Small intestine (tissue), 7 donors: ENCODE measurements around the gene ERVK3-1. TPM values are rescaled to one million over a fixed set of nuclear protein-coding genes. Genes with fewer than 3 reads are reported as not detected.

Experiments
- DNase-seq, 2 donors: peaks; one replicate each; pipeline versions ENCODE4 v3.0.0 to v3.0.0-alpha.2; 2013
- FAIRE-seq: peaks from 2 replicates; lab custom pipeline; 2012; peaks lifted over from hg19 to GRCh38; lab: Jason Lieb, UNC
- H3K27ac ChIP-seq, 3 donors: one replicate each; pipeline ENCODE4 v1.5.1; 2013; ENCODE audit warnings: low read length in 2 of 3, mild to moderate bottlenecking in 2 of 3, control low read depth in 1 of 3, inconsistent platforms in 1 of 3, low read depth in 1 of 3, moderate library complexity in 1 of 3
- H3K27me3 ChIP-seq, 3 donors: one replicate each; pipeline ENCODE4 v1.6.1; 2013; ENCODE audit warnings: low read length in 3 of 3, inconsistent platforms in 1 of 3; ENCODE audit not compliant: control insufficient read depth in 3 of 3, insufficient read depth in 3 of 3
- H3K36me3 ChIP-seq, 3 donors: one replicate each; pipeline ENCODE4 v1.6.1; 2013; ENCODE audit warnings: low read length in 3 of 3, inconsistent platforms in 1 of 3, low read depth in 1 of 3, mild to moderate bottlenecking in 1 of 3, moderate library complexity in 1 of 3; ENCODE audit not compliant: control insufficient read depth in 3 of 3, insufficient read depth in 2 of 3
- H3K4me1 ChIP-seq, 3 donors: one replicate each; pipeline ENCODE4 v1.6.1; 2013; ENCODE audit warnings: low read length in 2 of 3, inconsistent platforms in 1 of 3, low read depth in 1 of 3, mild to moderate bottlenecking in 1 of 3, moderate library complexity in 1 of 3; ENCODE audit not compliant: control insufficient read depth in 3 of 3, insufficient read depth in 2 of 3
- H3K4me3 ChIP-seq, 3 donors: one replicate each; pipeline ENCODE4 v1.5.1; 2013; ENCODE audit warnings: low read length in 3 of 3, control low read depth in 1 of 3, inconsistent platforms in 1 of 3, low read depth in 1 of 3, mild to moderate bottlenecking in 1 of 3, moderate library complexity in 1 of 3
- H3K9me3 ChIP-seq, 2 donors: one replicate each; pipeline ENCODE4 v1.6.1; 2013; ENCODE audit warnings: low read depth in 1 of 2, low read length in 1 of 2; ENCODE audit not compliant: control insufficient read depth in 2 of 2, insufficient read depth in 1 of 2
- WGBS, 3 donors: extraction: QIAGEN DNeasy Blood & Tissue Kit; methylation state at CpG; one replicate each; pipeline ENCODE4 v1.1.7; 2013; 5-methylcytosine and 5-hydroxymethylcytosine counted together
- polyA plus RNA-seq, 4 donors: library from polyadenylated mRNA; stranded (reverse) in 3 of 4; unstranded in 1 of 4; fragments of 200-250 nt in 3 of 4; fragments of 120-200 nt in 1 of 4; gene quantifications; one replicate each; pipeline versions ENCODE4 v1.2.1 to v1.2.3, GENCODE V29; 2013
- donor health status: healthy with polysubstance abuse.
- donor health status: control.
- donor health status: control.
- donor health status: Bipolar disorder and iron deficiency.
- donor health status: healthy.

The ERVK3-1 gene
- polyA plus RNA-seq, 4 donors, result 34.8 to 53.9 (median 51.6) TPM

- DNase-seq (peak in 1 of 2 donors; percentile 50), FAIRE-seq (no peak)
- WGBS, 3 donors, result 31 to 62% (median 44%) methylated on average over 6 of the region's 6 CpGs
- Histone ChIP-seq H3K9me3 (no peaks in the 10 kb centered on the region), H3K27ac (peak overlapping the region in 1 of 3 donors; percentile 79), H3K4me3 (peak overlapping the region in 2 of 3 donors; percentile 66 to 90), H3K4me1 (peaks cover 0 to 12% (median 5%) of the 10 kb centered on the region in 3 donors), H3K36me3 (peaks cover 0 to 4% (median 0%) of the 10 kb centered on the region in 3 donors), H3K27me3 (no peaks in the 10 kb centered on the region)
These were observed 20.3 kb downstream of the ERVK3-1 start for GRCh38 chr19:58325311-58326022.

- Histone ChIP-seq H3K4me3 (peak overlapping the region; percentile 50 to 90 (median 66)), H3K9me3 (no peaks in the 10 kb centered on the region), H3K27me3 (no peaks in the 10 kb centered on the region), H3K27ac (peak overlapping the region in 2 of 3 donors; percentile 35 to 79), H3K4me1 (peaks cover 0 to 12% (median 5%) of the 10 kb centered on the region in 3 donors), H3K36me3 (peaks cover 0 to 4% (median 0%) of the 10 kb centered on the region in 3 donors)
- WGBS, 3 donors, result 1 to 4% (median 2%) methylated on average over 9 of the region's 9 CpGs
- DNase-seq (no peak), FAIRE-seq (no peak)
These were observed 21.3 kb downstream of the ERVK3-1 start for GRCh38 chr19:58326501-58326913.

- peak; percentile 97 to 99 for DNase-seq
- Histone ChIP-seq H3K4me3 (peak within 1 kb of the TSS; percentile 50 to 90 (median 66)), H3K9me3 (no peaks in the 10 kb centered on the region), H3K36me3 (peaks cover 0 to 4% (median 0%) of the 10 kb centered on the region in 3 donors), H3K27me3 (no peaks in the 10 kb centered on the region), H3K4me1 (peaks cover 0 to 12% (median 5%) of the 10 kb centered on the region in 3 donors), H3K27ac (peak within 1 kb of the TSS; percentile 68 to 79 (median 78))
- 0 to 1% (median 0%) methylated on average over 55 to 62 of the region's 62 CpGs for WGBS, 3 donors
- FAIRE-seq, result no peak
These were observed 21.9 kb downstream of the ERVK3-1 start, which contains the start of gene ZSCAN22 for GRCh38 chr19:58326914-58327726. TSS of gene ZSCAN22 (plus strand) at chr19:58326994. CDS start at chr19:58334803, 7,809 bp downstream.

GRCh38 chr19:58328999-58329398 is 23.8 kb downstream of the ERVK3-1 start:
- no peaks in the 10 kb centered on the region for H3K36me3 ChIP-seq
- FAIRE-seq (no peak), DNase-seq (no peak)
- peaks cover 0 to 12% (median 5%) of the 10 kb centered on the region in 3 donors for H3K4me1 ChIP-seq
- no peak overlapping the region for H3K4me3 ChIP-seq
- no peaks in the 10 kb centered on the region for H3K27me3 ChIP-seq
- H3K9me3 ChIP-seq, result no peaks in the 10 kb centered on the region
- H3K27ac ChIP-seq, result no peak overlapping the region
- WGBS, 3 donors, result 67 to 81% (median 80%) methylated on average over 10 of the region's 10 CpGs

GRCh38 chr19:58330458-58330857 is 25.3 kb downstream of the ERVK3-1 start:
- Histone ChIP-seq H3K36me3 (peaks cover 0 to 10% (median 3%) of the 10 kb centered on the region in 3 donors), H3K27me3 (no peaks in the 10 kb centered on the region), H3K27ac (no peak overlapping the region), H3K4me1 (peaks cover 0 to 5% (median 5%) of the 10 kb centered on the region in 3 donors), H3K4me3 (no peak overlapping the region), H3K9me3 (no peaks in the 10 kb centered on the region)
- FAIRE-seq (no peak), DNase-seq (peak in 1 of 2 donors; percentile 48)
- 70 to 85% (median 84%) methylated on average over 4 of the region's 4 CpGs for WGBS, 3 donors

- peaks cover 0 to 2% (median 0%) of the 10 kb centered on the region in 3 donors for H3K4me1 ChIP-seq
- FAIRE-seq (no peak), DNase-seq (no peak)
- H3K27ac ChIP-seq, result no peak overlapping the region
- no peak overlapping the region for H3K4me3 ChIP-seq
- no peaks in the 10 kb centered on the region for H3K27me3 ChIP-seq
- peaks cover 2 to 28% (median 4%) of the 10 kb centered on the region in 3 donors for H3K36me3 ChIP-seq
- WGBS, 3 donors, result 87 to 94% (median 90%) methylated on average over 1 of the region's 1 CpG
- H3K9me3 ChIP-seq, result no peaks in the 10 kb centered on the region
These were observed 27.5 kb downstream of the ERVK3-1 start for GRCh38 chr19:58332697-58333096.

- H3K4me3 ChIP-seq, result no peak overlapping the region
- DNase-seq (no peak), FAIRE-seq (no peak)
- H3K27me3 ChIP-seq, result no peaks in the 10 kb centered on the region
- peaks cover 2 to 9% of the 10 kb centered on the region in 2 donors for H3K9me3 ChIP-seq
- H3K4me1 ChIP-seq, result no peaks in the 10 kb centered on the region
- 95 to 97% (median 96%) methylated on average over 19 of the region's 19 CpGs for WGBS, 3 donors
- peaks cover 5 to 49% (median 14%) of the 10 kb centered on the region in 3 donors for H3K36me3 ChIP-seq
- H3K27ac ChIP-seq, result no peak overlapping the region
These were observed 29.6 kb downstream of the ERVK3-1 start for GRCh38 chr19:58334691-58335249.

- no peaks in the 10 kb centered on the region for H3K27me3 ChIP-seq
- no peak overlapping the region for H3K4me3 ChIP-seq
- H3K9me3 ChIP-seq, result peaks cover 2 to 9% of the 10 kb centered on the region in 2 donors
- DNase-seq, result no peak
- no peaks in the 10 kb centered on the region for H3K4me1 ChIP-seq
- peaks cover 9 to 55% (median 14%) of the 10 kb centered on the region in 3 donors for H3K36me3 ChIP-seq
- no peak for FAIRE-seq
- no peak overlapping the region for H3K27ac ChIP-seq
- WGBS, 3 donors, result 79 to 89% (median 88%) methylated on average over 3 of the region's 3 CpGs
These were observed 30.5 kb downstream of the ERVK3-1 start for GRCh38 chr19:58335630-58336029.
